Measurements from ENCODE around the gene WDR83.
"Not testable (repeated sequence)": the region's sequence is repeated elsewhere in the genome, so short reads cannot be mapped to it uniquely, and the experiment has no call there.

Gene WDR83

DNA sequence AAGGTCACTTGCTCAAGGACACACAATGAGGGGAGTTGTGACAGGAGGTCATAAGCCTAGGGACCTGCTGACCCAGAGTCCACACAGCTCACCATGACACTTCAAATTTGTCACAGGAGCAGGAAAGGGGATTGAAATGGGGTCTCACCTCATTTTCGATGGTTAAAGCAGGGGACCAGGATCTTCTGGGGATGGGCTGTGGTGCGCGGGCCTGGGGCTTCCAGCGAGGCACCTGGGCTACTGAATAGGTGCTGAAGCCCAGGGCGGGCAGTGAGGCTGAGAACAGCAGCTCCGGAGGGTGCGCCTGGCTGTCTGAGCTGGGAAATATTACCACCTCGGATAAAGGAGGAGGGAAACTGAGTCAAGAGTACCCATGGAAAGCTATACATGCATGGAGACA lies 11.1 kb upstream of the WDR83 start:
- no peak for DNase-seq (ENCODE audit: low read depth, low spot score)

DNA sequence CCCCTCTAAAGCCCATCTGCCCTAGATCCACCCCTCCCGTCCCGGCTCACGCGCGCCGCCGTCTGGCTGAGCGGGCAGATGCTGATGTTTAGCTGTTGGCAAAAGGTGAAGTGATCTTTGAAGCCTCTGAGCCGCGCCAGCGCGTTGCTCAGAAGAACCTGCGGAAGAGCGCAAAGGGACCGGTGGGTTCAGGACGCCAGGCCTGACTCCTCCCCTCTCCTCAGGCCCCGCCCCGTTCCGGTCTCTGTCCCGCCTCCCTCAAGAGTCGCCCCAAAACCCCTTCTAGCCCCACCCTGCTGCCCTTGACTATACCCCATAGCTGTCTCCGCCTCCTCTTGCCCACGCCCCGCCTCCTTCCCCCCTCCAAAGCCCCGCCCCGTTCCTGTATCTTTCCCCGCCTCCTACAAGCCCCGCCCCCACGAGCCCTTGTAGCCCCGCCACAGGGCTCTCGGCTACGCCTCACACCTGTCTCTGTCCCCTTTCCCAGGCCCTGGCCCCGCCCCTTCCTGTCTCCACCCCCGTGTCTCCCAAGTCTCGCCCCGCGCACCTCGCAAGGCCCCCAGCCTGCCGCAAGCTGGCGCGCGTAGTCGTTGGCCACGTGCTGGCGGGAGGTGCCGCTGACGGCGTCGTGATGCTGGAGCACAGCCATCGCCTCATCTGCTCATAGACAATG lies 9.6 kb upstream of the WDR83 start:
- no peak for DNase-seq (ENCODE audit: low read depth, low spot score)

DNA sequence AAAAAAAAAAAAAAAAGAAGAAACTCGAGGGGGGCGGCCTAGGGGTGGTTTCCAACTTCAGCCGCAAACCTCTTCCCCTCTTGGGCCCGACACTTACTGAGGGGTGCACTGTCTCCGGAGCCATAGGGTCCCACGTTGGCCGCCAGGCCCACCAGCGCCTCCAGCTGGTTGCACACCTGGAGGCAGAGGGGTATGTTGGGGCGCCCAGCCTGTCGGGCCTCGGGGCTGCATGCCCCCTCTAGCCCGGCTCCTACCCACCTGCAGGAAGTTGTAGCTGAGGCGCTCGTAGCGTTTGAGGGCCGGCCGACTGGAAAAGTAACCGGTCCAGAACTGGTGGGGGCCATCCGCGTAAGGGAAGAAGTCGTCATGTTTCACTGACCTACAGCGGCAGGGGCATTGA lies 8.6 kb upstream of the WDR83 start:
- no peak for DNase-seq (ENCODE audit: low read depth, low spot score)

DNA sequence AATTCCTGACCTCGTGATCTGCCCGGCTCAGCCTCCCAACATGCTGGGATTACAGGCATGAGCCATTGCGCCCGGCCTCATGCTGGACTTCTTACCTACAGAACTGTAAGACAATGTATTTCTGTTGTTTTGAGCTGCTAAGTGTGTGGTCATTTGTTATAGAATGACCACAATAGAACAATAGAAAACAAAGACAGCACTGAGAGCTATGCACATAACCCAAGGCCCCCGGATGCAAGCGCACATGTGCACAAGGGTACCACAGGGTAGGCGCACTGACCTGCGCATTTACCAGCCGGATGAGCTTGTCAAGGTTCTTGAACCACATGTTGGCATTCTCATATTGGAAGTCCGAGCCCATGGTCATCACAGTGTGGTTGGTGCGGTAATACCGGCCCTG lies 5.6 kb upstream of the WDR83 start:
- DNase-seq (ENCODE audit: low read depth, low spot score) = no peak

DNA sequence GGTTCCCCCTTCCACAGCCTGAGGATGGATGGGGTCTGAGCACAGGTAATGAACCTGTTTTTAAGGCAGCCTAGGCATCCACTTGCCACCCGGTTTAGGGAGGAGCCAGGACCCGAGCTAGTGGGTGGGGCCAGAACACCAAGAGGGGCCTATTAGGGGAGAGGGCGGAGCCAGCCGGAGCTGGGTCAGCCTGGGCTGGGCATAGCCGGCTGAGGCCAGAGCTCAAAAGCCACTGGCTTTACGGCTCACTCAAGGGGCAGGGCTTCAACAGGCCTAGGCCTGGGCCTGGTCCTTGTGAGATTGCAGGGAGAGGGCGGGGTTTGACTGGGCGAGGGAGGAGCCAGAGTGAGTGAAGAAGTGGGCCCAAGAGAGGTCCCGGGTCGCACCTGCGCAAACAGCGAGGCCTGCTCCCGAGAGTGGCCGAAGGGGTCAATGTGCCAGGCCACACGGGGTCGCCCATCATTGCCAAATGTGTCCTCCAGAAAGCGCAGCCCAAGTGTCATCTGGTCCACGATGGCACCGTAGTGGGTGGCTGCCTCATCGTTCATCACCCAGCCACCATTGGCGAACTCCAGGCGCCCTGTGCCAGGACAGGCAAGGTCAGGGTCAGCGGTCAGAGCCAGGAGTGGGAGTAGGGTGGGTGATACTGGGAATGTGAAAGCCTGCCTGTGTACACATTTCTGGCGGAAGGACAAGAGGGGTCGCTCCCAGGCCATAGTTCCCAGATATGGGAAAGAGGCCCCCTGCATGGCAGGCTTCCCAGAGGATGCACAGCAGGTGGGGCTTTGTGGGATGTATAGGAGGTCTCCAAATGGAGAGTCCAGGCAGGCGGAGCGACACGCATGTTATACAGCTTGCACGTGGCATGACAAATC lies 2.0 kb upstream of the WDR83 start:
- DNase-seq (ENCODE audit: low read depth, low spot score) = no peak

DNA sequence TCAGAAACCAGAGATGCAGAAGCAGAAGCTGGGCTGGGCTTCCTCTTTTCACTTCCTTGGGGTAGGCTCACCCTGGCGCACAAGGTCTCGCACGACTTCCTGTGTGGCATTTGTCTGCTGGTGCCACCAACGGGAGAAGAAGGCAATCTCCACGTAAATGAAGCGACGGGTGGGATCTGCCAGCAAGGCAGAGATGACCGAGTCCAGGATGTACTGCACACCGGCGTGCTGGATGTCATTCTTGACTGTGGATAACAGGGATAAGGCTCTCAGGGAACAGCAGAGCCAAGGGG lies 1.4 kb upstream of the WDR83 start:
- no peak for DNase-seq (ENCODE audit: low read depth, low spot score)

DNA sequence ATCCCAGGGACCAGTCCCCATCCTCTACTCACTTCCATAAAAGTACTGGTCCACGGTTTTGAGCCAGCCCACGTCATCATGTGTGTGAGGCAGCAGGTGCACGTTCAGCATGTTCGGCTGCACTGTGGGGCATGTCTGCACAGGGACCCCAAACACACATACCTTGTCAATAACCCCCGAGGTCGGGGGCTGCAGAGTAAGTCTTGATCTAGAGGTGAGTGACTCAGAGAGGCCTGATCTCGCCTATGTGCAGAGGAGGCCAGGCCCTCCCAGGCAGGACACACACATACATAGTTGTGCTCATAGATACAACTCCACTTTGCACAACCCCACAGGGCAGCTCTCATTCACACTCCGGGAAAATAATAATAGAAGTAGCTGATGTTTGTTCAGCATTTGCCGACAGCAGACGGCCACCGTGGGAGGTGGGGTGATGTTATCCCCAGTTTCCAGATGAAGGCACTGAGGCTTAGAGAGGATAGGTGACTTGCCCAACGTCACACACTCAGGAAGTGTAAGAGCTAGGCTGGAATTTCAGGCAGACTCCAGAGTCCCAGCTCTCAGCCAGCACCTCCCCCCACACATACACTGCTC lies 839 bp upstream of the WDR83 start:
- no peak for DNase-seq (ENCODE audit: low read depth, low spot score)

DNA sequence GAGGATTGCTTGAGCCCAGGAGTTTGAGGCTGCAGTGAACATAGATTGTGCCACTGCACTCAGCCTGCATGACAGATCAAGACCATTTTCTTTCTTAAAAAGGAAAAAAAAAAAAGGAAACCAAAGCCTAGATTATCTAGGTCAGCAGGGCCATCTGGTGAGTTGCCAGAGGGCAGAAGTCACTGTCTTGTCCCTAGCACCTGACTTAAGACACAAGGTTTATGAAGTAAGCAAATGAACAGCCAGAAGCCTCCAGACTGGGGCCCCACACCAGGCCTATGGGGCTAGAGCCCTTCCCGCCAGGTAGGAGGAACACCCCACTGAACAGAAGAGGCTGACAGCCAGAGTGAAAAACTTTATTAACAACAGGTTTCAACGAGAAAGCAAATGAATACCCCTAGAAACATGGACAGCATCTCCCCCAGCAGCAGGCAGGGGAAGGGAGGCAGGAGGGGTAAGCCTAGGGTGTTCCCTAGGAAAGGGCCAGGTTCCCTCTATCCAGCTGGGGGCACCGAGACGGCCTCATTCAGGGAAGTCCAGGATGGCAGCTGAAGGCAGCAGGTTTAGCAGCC lies 1.2 kb downstream of the WDR83 start:
- DNase-seq (ENCODE audit: low read depth, low spot score) = no peak

DNA sequence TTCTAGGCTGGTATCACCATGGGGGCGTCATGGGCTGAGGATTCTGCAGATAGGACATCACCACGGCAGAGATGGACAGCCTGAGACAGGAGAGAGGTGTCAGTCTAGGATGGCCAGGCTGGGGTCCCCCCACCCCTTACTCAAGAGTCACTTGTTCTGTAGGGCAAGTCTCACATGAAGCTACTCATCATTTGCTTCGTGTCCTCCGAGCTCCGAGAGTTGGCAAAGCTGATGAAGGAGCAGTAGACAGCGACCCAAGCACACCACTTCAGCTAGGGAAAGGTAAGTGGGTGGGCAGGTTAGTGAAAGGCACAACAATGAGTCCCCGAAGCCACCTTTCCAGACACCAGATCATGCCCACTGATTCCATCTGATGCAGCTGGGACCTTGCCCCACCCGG lies 1.7 kb downstream of the WDR83 start:
- no peak for DNase-seq (ENCODE audit: low read depth, low spot score)

DNA sequence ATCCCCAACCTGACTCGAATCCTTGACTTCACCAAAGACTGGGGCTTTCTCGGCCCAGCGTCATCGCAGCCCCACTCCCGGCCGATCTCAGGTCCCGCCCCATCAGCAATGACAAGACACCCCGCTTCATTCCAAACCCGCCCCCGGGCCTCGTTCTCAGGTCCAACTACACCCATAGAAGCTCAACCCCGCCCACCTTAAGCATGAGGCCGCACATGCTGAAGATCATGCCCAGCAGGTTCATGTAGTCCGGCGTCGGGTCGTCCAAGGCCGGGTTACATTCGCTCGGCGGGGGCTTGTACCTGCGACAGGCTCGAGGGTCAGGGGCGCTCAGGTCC lies 2.3 kb downstream of the WDR83 start:
- DNase-seq (ENCODE audit: low read depth, low spot score) = no peak

DNA sequence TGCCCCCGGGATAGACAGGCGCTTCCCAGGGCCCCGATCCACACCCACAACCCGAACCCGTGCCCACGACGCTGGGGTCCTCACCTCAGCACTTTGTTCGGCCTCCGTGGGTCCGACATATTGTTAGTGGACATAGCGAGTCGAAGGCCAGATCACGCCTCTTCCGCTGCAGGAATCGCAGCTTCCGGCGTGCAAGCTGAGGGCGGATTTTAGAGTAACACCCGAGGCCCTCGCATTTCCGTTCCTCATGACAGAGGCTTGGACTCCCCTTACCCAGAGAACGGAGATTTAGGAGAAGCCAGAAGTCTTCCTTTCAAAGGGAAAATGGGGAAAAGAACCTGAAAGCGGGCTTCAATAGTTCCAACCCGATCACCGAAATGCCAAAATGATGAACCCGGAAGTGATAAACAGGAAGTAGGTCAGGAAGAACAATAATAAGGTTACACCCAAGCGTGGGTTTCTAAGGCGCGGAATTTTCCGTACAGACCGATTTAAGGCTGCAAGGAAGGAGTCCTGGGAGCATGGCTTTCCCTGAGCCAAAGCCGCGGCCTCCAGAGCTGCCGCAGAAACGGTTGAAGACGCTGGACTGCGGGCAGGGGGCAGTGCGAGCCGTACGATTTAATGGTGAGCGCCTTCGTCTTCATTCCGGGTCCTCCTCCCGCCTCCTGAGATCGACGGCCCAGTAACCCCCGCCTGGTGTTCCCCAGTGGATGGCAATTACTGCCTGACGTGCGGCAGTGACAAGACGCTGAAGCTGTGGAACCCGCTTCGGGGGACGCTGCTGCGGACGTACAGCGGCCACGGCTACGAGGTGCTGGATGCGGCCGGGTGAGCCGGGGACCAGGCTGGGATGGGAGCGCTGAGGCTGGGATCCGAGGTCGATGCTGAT lies 2.9 kb downstream of the WDR83 start:
- peak; percentile 73 for DNase-seq (ENCODE audit: low read depth, low spot score)

DNA sequence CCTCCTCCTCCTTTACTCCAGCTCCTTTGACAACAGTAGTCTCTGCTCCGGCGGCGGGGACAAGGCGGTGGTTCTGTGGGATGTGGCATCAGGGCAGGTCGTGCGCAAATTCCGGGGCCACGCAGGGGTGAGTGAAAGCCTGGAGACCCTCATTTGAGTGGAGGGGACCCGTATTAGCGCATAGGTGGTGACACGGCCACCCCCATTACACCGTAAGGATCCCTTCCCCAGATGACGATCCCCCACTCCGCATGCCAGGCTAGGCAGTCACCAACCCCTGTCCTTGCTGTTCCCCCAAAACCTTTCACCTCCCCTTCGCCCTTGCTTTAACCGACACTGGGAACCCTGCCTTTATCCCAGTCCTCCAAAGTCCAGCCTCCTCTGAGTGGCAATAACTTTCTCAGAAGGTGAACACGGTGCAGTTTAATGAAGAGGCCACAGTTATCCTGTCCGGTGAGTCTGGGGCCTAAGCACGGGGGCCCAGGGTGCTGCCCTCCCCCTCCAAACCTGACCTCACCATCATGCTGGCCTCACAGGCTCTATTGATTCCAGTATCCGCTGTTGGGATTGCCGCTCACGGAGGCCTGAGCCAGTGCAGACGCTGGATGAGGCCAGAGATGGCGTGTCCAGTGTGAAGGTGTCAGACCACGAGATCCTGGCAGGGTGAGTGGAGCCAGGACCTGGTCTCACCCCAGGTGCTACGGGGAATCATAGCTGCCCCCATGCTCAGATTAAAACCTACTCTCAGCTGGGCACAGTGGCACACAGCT lies 3.7 kb downstream of the WDR83 start:
- no peak for DNase-seq (ENCODE audit: low read depth, low spot score)

DNA sequence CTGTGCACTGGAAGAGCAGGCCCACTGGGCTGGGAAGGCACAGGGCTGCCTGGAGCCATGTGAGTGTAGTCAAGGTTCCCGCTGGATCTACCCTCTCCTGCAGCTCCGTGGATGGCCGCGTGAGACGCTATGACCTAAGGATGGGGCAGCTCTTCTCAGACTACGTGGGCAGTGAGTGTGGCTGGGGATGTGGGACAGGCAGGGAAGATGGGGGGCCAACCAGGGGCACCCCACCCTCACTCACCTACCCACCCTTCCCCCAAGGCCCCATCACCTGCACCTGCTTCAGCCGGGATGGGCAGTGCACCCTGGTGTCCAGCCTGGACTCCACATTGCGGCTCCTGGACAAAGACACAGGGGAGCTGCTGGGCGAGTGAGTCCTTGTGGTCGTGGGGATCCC lies 6.1 kb downstream of the WDR83 start:
- no peak for DNase-seq (ENCODE audit: low read depth, low spot score)

DNA sequence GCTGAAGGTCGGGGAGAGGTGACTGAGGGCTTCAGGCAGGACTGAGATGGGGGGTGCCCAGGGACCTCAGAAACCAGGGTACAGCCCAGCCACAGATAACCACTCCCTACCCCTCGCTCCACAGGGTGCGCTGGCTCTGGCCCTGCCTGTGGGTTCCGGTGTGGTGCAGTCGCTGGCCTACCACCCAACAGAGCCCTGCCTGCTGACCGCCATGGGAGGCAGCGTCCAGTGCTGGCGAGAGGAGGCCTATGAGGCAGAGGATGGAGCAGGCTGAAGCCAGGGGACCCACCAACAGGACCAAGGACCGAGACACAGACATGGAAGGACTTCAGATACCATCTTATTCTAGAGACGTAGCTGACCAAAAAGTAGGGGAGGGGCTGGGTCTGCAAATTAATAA lies 8.8 kb downstream of the WDR83 start:
- no peak for DNase-seq (ENCODE audit: low read depth, low spot score)

DNA sequence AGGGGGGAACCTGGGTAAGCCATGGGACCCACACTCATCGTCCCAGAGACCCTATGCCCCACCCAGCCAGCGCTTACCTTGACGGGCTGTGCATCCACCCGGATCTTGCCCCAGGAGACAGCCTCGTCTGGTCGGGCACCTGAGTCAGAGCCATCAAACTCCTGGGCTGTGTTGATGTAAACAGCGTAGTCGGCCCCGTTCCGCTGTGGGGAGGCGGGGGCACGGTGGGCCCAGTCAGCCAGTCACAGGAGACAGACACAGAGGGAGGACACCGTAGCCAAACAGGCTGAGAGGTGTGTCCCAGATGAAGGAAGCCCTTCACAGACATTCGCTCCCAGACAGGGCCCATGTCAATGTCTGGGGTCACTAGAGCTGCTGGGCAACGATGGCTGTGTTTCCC lies 9.3 kb downstream of the WDR83 start:
- DNase-seq (ENCODE audit: low read depth, low spot score) = no peak

DNA sequence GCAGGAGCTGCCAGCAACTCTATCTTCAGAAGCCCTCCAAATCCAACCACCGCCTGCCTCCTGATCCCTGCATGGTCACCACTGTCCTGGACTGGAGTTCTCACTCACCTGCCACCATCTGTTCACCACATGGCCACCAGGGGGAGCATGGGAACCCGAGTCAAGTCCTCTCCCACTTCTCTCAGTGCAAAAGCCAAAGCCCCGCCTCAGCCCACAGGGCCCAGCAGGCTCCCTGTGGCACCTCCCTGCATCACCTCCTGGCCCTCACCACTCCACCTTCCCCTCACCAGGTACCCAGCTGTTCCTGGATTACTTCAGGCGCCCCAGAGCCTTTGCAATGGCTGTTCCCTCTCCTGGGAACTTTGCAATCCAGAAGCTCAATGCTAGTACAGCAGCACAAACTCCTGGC lies 9.8 kb downstream of the WDR83 start:
- DNase-seq (ENCODE audit: low read depth, low spot score) = no peak

DNA sequence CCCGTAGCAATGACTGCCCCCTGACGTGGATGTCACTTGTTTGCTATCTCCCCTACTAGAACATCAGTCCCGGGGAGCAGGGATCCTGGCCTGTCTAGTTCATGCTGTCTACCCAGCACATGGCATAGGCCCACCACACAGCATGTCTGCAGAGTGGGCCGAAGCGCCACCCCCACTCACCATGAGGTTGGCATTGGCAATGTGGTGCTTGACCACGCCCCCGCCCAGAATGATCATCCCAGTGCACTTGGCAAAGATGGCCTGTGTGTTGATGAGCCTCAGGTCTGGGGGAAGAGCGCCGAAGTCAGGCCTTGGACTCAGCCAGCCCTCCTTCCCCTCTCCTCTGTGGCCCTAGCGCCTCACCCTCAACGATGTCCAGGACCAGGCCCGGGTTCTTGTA lies 10.3 kb downstream of the WDR83 start:
- no peak for DNase-seq (ENCODE audit: low read depth, low spot score)

DNA sequence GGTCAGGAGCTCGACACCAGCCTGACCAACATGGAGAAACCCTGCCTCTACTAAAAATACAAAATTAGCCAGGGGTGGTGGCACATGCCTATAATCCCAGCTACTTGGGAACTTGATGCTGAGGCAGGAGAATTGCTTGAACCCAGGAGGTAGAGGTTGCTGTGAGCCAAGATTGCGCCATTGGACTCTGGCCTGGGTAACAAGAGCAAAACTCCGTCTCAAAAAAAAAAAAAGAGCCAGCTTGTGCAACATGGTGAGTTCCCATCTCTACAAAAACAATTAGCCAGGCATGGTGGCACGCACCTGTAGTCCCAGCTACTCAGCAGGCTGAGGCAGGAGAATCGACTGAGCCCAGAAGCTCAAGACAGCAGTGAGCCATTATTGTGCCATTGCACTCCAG lies 11.4 kb downstream of the WDR83 start:
- not testable (repeated sequence) for DNase-seq (ENCODE audit: low read depth, low spot score)

DNA sequence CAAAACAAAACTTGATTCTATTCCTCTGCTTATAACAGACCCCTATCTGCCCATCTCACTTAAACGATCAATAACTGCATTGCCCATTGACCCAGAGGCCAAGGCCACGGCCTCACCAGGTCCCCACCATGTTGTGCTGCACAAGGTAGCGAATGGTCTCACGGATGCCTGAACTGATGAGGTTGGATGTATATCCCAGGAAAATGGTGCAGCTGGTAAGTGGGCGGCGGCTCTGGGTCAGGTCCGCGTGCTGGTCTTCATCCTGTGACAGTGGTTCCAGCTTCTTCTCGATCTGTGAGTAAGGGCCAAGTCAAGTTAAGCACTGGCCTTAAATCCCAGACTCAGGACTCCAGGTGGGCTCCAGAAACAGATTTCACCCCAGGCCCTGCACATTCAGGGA lies 13.4 kb downstream of the WDR83 start:
- no peak for DNase-seq (ENCODE audit: low read depth, low spot score)

DNA sequence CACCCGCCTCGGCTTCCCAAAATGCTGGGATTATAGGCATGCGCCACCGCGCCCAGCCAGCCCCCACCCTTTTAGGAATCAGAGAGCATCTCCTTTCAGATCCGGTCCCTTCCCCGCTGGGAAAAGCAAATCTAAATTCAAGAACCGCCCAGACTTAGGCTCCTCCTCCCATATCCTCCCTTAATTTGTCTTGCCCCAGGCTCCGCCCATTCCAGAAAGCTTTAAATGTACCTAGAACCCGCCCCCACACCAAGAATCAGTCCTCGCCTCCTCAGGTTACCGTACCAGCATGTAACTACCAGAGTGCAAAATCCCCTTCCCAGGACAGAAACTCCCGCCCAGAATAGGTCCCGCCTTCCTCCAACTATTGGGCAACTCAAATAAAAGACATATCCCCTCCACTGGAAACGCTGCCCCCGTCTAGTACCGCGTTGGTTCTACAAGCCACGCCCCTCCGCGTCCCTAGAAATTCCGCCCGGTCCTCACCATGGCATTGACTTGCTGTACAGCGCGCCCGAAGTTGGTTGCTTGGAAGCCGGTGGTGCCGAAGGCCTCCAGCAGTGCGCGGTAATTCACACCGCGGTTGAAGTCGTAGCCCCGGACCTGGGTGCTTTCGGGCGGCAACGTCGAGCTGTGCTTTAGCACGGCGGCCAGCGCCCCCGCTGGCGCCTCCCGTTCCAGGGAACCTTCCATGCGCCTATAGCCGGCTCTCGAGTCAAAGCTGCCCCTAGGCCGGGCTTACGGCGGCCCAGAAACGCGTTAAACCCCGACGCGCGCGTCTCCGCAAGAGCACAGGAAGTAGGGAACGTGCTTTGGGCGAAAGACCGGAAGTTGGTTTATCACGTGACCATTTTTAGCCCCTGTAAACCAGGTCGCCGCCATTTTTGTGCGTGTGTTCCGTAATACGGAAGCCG lies 14.7 kb downstream of the WDR83 start, which contains the start of gene DHPS:
Gene DHPS, minus strand, starts transcription at position 807 of the 914 bp plus-strand sequence. Its CDS starts 114 bp downstream, at position 693.
- DNase-seq (ENCODE audit: low read depth, low spot score) = peak; percentile 88
